HG03097 (cell line): ENCODE data around the gene PSME3IP1.
A peak's percentile ranks its signal among the peaks of the same experiment; 100 is the strongest.

ENCODE experiments used
- ATAC-seq: cut with Tn5 transposase; IDR thresholded peaks from one replicate; pipeline ENCODE4 v1.9.1; 2021; ENCODE audit not compliant: unreplicated experiment, low FRiP score

Gene PSME3IP1, protein sequence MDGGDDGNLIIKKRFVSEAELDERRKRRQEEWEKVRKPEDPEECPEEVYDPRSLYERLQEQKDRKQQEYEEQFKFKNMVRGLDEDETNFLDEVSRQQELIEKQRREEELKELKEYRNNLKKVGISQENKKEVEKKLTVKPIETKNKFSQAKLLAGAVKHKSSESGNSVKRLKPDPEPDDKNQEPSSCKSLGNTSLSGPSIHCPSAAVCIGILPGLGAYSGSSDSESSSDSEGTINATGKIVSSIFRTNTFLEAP

DNA sequence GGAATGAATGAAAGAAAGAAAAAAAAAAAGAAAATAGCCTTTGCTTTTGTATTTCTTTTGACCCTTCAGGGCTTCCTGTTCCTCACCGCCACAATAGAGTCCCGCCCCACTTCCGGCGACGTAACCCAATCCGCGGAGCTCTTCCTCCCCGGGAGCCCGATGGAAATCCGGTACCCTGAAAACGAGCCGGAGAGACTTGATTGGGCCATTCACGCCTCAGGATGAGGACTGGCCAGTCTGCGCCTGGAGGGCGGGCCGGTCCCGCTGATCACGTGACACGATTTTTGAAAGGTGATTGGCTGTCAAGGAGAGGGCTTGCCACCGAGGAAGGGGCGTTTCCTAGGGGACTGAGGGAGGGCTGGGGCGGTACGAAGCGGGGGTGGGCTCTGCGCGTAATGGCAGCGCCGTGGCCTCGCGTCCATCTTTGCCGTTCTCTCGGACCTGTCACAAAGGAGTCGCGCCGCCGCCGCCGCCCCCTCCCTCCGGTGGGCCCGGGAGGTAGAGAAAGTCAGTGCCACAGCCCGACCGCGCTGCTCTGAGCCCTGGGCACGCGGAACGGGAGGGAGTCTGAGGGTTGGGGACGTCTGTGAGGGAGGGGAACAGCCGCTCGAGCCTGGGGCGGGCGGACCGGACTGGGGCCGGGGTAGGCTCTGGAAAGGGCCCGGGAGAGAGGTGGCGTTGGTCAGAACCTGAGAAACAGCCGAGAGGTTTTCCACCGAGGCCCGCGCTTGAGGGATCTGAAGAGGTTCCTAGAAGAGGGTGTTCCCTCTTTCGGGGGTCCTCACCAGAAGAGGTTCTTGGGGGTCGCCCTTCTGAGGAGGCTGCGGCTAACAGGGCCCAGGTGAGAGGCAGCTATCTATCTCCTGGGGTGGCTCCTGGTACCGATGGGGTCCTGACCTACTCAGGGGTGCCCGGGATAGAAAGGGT, at the start of gene PSME3IP1, which contains the start of gene RSPRY1:
Gene PSME3IP1 (minus strand): TSS at position 95 of the 927 bp plus-strand sequence. CDS start 12,185 bp downstream, outside the sequence.
Gene RSPRY1 (plus strand): TSS at position 385 of the 927 bp plus-strand sequence. CDS start 18,330 bp downstream, outside the sequence.
- ATAC-seq: peak; percentile 92

DNA sequence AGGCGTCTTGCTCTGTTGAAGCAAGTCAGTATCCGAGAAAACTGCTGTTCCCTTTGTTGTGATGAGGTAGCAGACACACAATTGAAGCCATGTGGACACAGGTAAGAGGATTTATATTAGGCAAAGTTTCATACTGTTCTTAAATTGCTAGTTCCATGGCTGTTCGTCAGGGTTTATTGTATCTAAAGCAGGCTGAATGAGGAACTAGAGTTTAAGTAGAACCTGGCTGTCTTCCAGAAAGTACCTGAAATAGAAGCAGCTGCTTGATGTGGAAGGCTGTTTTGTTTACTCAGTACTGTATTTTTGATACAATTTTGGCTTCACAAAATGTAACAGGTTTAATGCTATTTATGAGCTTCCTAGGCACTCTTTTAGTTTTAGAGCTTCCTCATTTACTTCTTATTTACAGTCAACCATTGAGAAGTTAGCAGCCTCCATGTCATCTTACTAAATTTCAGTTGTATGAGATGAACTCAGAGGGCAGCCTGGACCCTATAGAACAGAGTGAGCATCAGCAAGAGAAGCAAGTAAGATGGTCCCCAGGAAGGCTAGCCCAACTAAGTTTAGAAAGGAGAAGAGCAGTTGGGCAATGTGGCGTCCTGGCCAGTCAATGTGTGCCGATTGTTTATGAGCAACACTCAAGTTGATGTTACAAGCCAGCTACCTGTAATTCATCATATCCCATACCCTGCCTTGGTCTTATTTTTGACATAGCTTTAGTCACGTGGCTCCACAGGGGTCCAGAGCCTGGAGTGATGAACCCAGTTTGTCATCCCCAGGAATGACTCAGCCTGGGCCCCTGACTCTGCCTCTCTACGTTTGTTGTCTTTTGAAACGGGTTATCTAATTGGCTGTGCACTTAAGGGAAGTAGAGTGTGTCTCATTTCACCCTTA, 49.5 kb upstream of the PSME3IP1 start:
- no peak for ATAC-seq

DNA sequence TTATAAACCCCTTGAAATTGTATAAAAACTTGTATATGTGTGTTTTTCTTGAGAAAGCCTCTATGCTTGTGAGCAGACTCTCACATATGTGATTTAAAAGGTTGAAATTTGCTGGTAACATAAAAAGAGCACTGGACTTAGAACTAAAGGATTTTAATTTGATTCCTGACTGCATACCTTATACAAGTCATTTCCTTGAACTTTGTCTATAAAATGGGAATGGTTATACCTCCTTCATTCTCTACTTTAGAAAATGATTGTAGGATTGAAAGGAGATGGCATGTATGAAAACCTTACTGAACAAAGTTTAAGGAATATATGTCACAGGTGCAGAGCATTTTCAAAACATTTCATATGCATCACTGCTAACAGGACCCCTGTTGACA, 48.9 kb upstream of the PSME3IP1 start:
- no peak for ATAC-seq

DNA sequence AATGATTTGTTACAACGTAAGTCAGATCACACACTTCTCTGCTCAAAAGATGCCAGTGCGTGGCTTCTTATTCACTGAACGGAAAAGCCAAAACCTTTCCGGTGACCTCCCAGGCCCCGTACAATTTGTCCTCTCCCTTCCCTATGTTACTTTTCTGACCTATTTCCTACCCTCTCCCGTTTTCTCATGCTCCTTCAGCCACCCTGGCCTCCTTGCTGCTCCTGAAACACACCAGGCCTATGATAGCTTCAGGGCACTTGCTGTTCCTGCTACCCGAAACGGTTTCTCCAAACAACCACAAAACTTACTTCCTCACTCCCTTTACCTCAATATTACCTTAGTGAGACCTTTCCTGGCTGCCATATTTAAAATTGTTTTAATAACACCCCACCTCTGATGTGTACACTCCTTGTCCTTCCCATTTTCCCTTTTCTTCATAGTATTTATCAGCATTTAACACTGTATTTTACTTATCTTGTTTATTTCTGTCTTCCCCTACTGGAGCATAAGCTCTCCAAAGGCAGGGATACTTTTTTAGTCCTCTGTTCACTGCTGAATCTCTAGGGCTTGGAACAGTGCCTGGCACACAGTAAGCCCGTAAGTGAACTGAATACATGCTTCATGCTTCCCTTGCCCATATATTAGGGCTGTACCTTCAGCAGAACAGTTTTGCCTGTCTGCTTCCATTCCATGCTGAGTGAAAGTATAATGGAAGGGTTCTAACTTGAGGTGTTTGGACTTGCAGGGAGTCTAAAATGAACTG, 48.3 kb upstream of the PSME3IP1 start:
- no peak for ATAC-seq

DNA sequence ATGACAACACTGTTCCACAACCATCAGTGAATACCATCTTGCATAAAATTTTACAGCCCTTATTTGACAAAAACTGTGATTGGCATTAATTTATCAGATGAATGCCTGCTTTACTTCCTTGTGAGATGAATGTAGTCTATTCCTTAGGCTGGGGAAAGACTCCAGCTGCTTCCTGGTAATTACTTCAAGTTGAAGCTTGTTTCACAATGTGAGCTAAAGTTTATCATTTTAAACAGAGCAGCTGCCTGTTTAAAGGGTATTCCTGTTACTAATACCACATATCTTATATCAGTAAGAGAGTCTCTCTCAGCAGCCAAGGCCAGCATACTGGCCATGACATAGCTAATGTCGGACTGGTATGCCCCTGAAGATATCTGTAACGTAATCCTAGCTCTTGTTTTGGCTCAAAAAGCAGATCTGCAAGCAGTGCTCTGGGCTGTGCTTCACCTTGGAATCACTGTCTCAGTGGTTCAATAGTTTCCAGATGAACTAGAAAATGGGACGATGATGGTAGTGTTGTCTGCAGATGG, 46.0 kb upstream of the PSME3IP1 start:
- no peak for ATAC-seq

DNA sequence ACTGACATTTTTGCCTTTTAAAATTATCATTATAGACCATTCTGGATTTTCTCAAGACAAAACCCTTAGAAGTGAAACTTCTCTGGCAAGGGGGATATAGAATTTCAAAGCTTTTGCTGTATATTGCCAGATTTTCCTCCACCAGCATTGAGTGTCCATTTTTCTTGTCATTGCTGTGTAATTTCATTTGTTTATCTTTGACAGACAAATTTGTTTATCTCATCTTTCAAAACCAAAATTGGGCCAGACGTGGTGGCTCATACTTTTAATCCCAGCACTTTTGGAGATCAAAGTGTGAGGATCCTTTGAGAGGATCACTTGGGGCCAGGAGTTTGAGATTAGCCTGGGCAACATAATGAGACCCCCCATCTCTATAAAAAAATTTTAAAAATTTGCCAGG, 43.2 kb upstream of the PSME3IP1 start:
- ATAC-seq: no peak

DNA sequence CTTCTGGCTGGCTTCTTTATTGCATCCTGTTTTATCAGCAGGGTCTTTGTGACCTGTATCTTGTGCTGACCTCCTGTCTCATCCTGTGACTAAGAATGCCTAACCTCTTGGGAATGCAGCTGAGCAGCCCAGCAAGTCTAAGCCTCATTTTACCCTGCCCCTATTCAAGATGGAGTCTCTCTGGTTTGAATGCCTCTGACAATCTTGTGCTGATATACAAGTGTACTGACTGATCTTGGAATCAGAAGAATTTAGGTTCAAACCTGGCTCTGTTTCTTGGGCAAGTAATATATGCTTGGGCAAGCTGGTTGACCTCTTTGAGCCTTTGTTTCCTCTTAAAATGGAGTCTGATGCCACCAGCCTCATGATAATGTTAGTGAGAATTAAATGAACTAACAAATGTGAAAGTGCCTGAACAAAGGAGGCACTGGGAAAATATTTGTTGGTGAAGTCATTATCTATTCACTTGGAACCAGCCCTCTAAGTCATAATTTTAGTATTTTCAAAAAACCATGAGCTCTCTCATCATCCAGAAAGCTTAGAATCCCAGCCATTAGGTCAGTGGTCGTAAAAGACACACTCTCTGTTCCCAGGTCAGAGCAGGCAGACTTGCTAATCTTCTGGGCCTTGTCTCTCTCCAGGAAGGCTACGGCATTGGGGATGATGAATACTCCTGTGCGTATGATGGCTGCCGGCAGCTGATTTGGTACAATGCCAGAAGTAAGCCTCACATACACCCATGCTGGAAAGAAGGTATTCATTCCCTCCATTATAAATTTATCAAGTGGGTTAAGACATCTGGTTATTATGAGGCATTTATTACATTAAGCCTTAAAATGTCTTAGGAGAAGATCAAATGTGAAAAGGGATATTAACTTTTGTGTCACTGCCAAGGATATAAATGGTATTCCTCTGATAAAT, 41.1 kb upstream of the PSME3IP1 start:
- ATAC-seq: no peak

DNA sequence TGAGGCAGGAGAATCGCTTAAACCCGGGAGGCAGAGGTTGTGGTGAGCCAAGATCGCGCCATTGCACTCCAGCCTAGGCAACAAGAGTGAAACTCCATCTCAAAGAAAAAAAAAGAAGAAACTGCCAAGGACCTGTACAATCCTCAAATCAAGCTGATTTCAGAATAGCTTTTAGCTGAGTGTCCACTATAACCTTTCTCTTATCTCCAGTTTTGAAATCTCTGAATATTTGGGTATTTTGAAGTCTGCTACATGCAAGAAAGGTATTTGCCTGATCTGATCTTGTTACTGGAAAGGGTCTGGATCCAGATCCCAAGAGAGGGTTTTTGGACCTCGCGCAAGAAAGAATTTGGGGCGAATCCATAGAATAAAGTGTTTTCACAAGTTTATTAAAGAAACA, 40.1 kb upstream of the PSME3IP1 start:
- ATAC-seq: no peak

DNA sequence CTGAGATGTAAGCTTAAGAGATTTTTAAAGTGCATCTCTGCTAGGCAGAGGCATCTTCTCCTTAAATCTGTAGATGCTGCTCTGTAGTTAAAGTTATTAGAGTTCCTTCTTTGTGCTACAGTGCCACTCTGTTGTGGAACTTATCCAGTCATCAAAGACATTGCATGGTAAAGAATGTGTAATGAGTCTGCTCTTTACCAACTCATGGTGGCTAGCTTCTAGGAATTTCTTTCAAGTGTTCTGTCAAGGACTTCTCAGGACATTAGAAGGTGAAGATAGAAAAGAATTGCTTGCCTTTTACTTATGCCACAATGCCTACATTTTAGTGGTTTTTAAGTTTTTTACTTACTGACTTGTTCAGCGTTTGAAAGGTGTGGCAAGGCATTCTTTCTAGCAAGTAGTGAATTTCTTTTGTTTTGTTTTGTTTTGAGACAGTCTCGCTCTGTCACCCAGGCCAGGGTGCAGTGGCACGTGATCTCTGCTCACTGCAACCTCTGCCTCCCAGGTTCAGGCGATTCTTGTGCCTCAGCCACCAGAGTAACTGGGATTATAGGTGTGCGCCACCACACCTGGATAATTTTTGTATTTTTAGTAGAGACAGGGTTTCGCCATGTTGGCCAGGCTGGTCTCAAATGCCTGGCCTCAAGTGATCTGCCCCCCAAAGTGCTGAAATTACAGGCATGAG, 39.0 kb upstream of the PSME3IP1 start:
- ATAC-seq: no peak

DNA sequence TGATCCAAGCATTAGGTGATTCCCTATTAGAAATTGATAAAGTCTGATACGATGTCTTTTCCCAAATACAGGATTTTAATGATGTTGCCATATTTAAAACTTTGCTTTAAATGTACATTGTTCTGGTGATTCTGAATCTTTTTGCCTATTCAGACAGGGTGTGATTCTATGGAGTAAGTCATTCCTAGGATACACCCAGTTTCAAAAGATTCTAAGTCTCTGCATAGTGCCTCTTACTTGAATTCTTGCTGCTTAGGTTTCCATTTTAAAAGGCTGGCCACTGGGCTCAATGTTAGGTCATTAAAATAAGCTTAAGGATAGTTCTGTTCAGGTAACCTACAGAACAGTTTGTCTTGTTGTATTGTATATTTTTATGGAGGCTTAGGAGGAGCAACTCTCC, 37.2 kb upstream of the PSME3IP1 start:
- no peak for ATAC-seq

DNA sequence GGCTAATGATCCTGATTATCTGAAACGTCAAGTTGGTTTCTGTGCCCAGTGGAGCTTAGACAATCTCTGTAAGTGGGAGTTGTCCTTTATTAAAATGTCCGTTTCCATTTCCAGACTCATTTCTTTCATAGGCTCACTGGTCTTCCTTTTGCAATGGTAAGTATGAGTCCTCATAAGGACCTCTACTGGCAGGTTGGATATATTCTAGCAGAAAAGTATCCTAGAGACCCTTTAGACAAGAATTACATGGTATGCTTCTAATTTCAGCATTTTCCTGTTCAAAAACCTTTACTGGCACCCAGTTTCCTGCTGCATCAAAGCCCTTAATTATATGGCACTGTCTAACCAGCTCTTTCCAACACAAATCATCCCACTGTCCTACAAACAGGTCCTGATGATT, 31.1 kb upstream of the PSME3IP1 start:
- no peak for ATAC-seq

DNA sequence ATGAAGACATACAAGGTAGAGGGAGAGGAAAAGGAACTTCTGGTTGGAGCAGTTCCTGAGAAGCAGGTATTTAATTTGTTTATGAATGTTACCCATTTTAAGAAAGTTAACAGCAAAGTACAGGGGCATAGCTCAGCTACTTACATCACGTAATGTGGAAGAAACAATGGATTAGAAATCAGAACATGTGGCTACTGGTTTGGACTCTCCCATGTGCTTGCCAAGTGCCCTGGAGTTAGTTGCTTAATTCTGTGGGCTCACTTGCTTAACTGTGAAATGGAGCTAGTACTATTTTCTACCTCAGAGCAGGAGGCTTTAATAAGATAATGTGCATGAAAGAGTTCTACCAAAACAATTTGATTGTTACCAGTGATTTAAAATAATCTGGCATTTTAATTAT, 27.6 kb upstream of the PSME3IP1 start:
- no peak for ATAC-seq

DNA sequence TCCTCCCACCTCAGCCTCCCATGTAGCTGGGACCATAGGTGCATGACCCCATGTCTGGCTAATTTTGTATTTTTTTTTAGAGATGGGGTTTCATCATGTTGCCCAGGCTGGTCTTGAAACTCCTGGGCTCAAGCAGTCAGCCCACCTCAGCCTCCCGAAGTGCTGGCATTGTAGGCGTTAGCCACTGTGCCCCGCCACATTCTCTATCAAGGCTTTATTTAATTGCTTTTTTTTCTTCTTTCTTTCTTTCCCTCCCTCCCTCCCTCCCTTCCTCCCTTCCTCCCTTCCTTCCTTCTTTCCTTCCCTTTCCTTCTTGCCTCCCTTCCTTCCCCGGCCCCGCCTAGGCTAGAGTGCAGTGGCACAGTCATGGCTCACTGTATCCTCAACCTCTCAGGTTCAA, 23.9 kb upstream of the PSME3IP1 start:
- ATAC-seq: no peak

DNA sequence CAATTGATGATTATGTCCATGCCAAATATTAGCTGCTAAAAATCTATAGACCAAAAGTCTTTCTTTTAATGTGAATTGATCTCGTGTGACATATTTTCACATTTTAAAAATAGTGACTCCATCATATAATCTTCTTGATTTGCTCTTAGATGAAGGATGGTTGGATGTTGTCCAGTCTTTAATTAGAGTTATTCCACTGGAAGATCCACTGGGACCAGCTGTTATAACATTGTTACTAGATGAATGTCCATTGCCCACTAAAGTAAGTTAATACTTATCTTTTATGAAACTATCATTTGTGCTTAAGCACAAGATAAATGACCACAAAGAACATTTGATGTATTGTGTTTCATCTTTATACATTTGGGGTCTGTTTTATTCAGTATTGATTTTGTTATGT, 23.1 kb upstream of the PSME3IP1 start:
- ATAC-seq: no peak

DNA sequence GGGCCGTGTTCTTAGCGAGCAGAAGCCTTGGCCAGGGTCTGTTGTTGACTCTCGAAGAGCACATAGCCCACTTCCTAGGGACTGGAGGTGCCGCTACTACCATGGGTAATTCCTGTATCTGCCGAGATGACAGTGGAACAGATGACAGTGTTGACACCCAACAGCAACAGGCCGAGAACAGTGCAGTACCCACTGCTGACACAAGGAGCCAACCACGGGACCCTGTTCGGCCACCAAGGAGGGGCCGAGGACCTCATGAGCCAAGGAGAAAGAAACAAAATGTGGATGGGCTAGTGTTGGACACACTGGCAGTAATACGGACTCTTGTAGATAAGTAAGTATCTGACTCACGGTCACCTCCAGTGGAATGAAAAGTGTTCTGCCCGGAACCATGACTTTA, 18.8 kb upstream of the PSME3IP1 start:
- no peak for ATAC-seq

DNA sequence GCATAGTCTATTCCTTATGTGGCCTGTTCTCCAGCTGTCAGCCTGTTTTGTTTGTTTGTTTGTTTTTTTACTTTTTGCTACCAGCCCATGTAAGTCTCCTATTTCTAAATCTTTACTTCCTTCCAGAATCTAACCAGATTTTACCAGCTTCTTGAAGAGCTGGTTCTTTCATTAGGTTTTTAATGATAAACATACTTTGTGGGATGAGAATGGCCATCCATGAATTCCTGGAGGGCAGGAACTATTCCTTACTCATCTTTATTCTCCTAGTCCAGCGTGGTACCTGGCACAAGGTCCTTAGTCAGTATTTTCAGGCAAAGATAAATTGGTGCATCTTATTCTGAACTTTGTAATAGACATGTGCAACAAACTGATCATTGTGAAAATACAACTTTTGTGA, 17.6 kb upstream of the PSME3IP1 start:
- ATAC-seq: no peak

DNA sequence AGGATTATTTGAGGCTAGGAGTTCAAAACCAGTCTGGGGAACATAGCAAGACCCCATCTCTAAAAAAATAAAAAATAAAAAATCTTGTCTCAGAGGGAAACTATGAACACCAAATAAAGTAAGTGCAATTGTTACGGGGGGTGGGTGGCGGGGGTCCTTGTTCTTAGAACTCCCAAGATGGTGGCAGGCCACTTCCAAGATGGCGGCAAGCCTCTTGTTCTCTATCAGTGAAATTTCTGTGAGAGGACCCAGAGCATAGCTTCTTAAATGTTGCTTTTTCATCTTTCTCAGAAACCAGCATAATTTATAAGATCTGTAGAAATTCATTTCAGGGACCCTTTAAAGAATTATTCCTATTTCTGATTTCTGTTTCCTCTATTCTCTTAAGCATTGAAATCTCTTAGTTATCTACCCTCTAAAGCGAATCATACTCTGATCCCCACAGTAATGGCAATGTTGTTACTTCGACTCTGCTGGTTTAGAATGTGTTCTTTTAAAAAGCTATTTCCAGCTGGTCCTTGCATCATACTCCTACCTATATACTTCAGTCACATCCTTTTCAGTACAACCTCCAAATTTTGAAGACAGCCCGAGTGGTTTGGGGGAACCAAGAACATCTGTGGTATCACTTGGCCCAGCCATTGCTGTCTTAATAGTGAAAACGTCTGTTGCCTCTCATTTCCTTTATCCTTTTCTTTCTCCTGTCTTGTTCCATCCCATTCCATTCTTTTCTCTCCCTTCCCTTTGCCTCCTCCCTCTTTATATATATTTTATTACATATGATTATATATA, 16.5 kb upstream of the PSME3IP1 start:
- ATAC-seq: no peak
